GM19238 (cell line): ENCODE data around the gene KLHL29.

Experiments used
- DNase-seq: peaks from one replicate; pipeline ENCODE4 v3.0.0; 2011; ENCODE audit warnings: low spot score; ENCODE audit not compliant: insufficient read length

The KLHL29 gene

GRCh38 chr2:23607925-23608324 is 222.9 kb downstream of the KLHL29 start:
- DNase-seq: no peak

GRCh38 chr2:23609254-23609653 is 224.3 kb downstream of the KLHL29 start:
- DNase-seq: no peak

- DNase-seq: no peak
These were observed 226.9 kb downstream of the KLHL29 start for GRCh38 chr2:23611839-23612238.

GRCh38 chr2:23614701-23615100 is 229.7 kb downstream of the KLHL29 start:
- DNase-seq: no peak

GRCh38 chr2:23615216-23616020 is 230.4 kb downstream of the KLHL29 start:
- DNase-seq: no peak

- no peak for DNase-seq
These were observed 231.7 kb downstream of the KLHL29 start for GRCh38 chr2:23616630-23617029.

- DNase-seq: no peak
These were observed 232.3 kb downstream of the KLHL29 start for GRCh38 chr2:23617167-23617810.

- DNase-seq: no peak
These were observed 232.8 kb downstream of the KLHL29 start for GRCh38 chr2:23617811-23618215.

GRCh38 chr2:23618265-23618664 is 233.3 kb downstream of the KLHL29 start:
- no peak for DNase-seq

- DNase-seq: no peak
These were observed 234.0 kb downstream of the KLHL29 start for GRCh38 chr2:23618794-23619530.

- DNase-seq: no peak
These were observed 235.0 kb downstream of the KLHL29 start for GRCh38 chr2:23619941-23620340.

GRCh38 chr2:23620841-23621341 is 235.9 kb downstream of the KLHL29 start:
- no peak for DNase-seq

GRCh38 chr2:23621616-23622015 is 236.6 kb downstream of the KLHL29 start:
- DNase-seq: no peak

GRCh38 chr2:23622466-23622865 is 237.5 kb downstream of the KLHL29 start:
- no peak for DNase-seq

- DNase-seq: no peak
These were observed 238.1 kb downstream of the KLHL29 start for GRCh38 chr2:23622966-23623675.

GRCh38 chr2:23624378-23624777 is 239.4 kb downstream of the KLHL29 start:
- no peak for DNase-seq

GRCh38 chr2:23624915-23625314 is 239.9 kb downstream of the KLHL29 start:
- DNase-seq: no peak

GRCh38 chr2:23625726-23626125 is 240.7 kb downstream of the KLHL29 start:
- DNase-seq: no peak

GRCh38 chr2:23626701-23627230 is 241.8 kb downstream of the KLHL29 start:
- DNase-seq: no peak

GRCh38 chr2:23627236-23628009 is 242.4 kb downstream of the KLHL29 start:
- DNase-seq: no peak
